ENCODE results near the gene POPDC3. TPM values are rescaled to one million over a fixed set of nuclear protein-coding genes. Genes with fewer than 3 reads are reported as not detected.

POPDC3 gene
- total RNA-seq, 1 donor from 2014 or later, result 9.1 TPM

GRCh38 chr6:105108631-105109262 is 71.1 kb downstream of the POPDC3 start:
- H3K79me2 ChIP-seq (ENCODE audit: insufficient read depth, low read length), result no peaks in the 10 kb centered on the region
- Mint-ChIP-seq H3K27me3 (ENCODE audit: low read depth, unreplicated experiment) (no peaks in the 10 kb centered on the region), H3K4me3 (ENCODE audit: unreplicated experiment) (no peak overlapping the region), H3K27ac (ENCODE audit: unreplicated experiment) (no peak overlapping the region), H3K36me3 (ENCODE audit: low read depth, unreplicated experiment) (no peaks in the 10 kb centered on the region), H3K9me3 (ENCODE audit: unreplicated experiment) (no peaks in the 10 kb centered on the region), H3K4me1 (ENCODE audit: low read depth, unreplicated experiment) (no peaks in the 10 kb centered on the region)
- no peak overlapping the region for H2AFZ ChIP-seq (ENCODE audit: low read depth, low read length)
- TF ChIP-seq CTCF (IDR thresholded peaks at IDR 0.05; ENCODE audit: insufficient read depth, low read depth, low read length) (no peak), EZH2 (IDR thresholded peaks at IDR 0.05; ENCODE audit: insufficient read depth, low read length) (no peak)
- H3K27me3 ChIP-seq (ENCODE audit: insufficient read depth, low read length), result no peaks in the 10 kb centered on the region
- H3K4me1 ChIP-seq (ENCODE audit: insufficient read depth, low read length), result no peaks in the 10 kb centered on the region
- DNase-seq (ENCODE audit: low read depth) (no peak), FAIRE-seq (peak; percentile 23)
- H3K9ac ChIP-seq (ENCODE audit: low read length), result no peak overlapping the region
- no peak overlapping the region for H3K4me2 ChIP-seq (ENCODE audit: low read length)
- H4K20me1 ChIP-seq (ENCODE audit: insufficient read depth, low read length), result no peaks in the 10 kb centered on the region
- no peaks in the 10 kb centered on the region for H3K36me3 ChIP-seq (ENCODE audit: insufficient read depth, low read length)
- H3K27ac ChIP-seq (ENCODE audit: low read depth, low read length), result no peak overlapping the region
- no peak overlapping the region for H3K4me3 ChIP-seq (ENCODE audit: insufficient read depth, low read depth, low read length)
- H3K9me3 ChIP-seq (ENCODE audit: insufficient read depth, low read depth, low read length), result no peaks in the 10 kb centered on the region

Other genes starting within 250 kb of the POPDC3 start
- 24.1 and 29.0 TPM in 2 replicates for gene LIN28B, start 222.9 kb downstream of the POPDC3 start, total RNA-seq
- 55.4 and 56.0 TPM in 2 replicates for gene PREP, start 223.1 kb upstream of the POPDC3 start, total RNA-seq